ENCODE results near the gene MCL1.
"Not testable (repeated sequence)": the region's sequence is repeated elsewhere in the genome, so short reads cannot be mapped to it uniquely, and the experiment has no call there.

The MCL1 gene

DNA sequence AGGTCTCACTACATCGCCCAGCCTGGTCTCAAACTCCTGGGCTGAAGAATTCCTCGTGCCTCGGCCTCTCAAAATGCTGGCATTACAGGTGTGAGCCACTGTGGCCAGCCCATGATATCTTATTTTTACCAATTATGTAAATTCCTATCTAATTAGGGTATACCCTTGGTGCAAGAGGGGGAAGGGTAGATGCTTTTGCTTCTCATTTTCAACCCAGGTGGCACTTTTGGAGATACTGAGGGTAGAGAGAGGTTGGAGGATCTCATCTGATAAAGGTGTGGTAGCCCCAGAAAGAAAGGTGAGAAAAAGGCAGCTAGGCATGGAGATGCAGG, 32.6 kb upstream of the MCL1 start:
- ChIA-PET POLR2A (ENCODE audit: low non-redundant PET) (no interaction called here), CTCF (interaction anchor here (0.6 kb wide), 1 partner anchor 9 kb away, joined by 7 read pairs; no protein-coding TSS in a partner anchor)
- DNase-seq (ENCODE audit: low spot score), result no peak
- H3K27ac ChIP-seq, result peak overlapping the region; percentile 97
- TF ChIP-seq, protein P1, sequence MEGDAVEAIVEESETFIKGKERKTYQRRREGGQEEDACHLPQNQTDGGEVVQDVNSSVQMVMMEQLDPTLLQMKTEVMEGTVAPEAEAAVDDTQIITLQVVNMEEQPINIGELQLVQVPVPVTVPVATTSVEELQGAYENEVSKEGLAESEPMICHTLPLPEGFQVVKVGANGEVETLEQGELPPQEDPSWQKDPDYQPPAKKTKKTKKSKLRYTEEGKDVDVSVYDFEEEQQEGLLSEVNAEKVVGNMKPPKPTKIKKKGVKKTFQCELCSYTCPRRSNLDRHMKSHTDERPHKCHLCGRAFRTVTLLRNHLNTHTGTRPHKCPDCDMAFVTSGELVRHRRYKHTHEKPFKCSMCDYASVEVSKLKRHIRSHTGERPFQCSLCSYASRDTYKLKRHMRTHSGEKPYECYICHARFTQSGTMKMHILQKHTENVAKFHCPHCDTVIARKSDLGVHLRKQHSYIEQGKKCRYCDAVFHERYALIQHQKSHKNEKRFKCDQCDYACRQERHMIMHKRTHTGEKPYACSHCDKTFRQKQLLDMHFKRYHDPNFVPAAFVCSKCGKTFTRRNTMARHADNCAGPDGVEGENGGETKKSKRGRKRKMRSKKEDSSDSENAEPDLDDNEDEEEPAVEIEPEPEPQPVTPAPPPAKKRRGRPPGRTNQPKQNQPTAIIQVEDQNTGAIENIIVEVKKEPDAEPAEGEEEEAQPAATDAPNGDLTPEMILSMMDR (conservative IDR thresholded peaks at IDR 0.05; ENCODE audit: low read depth), result no peak

DNA sequence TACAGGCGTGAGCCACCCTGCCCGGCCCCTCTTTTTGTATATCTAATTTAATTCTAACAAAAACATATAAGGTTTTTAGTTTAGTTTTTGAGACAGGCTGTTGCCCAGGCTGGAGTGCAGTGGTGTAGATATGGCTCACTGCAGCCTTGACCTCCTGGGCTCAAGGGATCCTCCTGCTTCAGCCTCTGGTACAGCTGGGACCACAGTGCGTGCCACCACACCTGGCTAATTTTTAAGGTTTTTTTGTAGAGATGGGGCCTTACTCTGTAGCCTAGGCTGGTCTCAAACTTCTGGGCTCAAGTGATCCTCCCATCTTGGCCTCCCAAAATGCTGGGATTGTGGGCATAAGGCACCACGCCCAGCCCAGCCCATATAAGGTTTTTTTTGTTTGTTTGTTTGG, 31.2 kb upstream of the MCL1 start:
- H3K27ac ChIP-seq, result peak overlapping the region; percentile 97
- POLR2A ChIA-PET (ENCODE audit: low non-redundant PET), result no interaction called here
- no peak for DNase-seq (ENCODE audit: low spot score)
- CTCF ChIA-PET, result no interaction called here
- TF ChIP-seq, protein P1 (conservative IDR thresholded peaks at IDR 0.05; ENCODE audit: low read depth), result no peak

DNA sequence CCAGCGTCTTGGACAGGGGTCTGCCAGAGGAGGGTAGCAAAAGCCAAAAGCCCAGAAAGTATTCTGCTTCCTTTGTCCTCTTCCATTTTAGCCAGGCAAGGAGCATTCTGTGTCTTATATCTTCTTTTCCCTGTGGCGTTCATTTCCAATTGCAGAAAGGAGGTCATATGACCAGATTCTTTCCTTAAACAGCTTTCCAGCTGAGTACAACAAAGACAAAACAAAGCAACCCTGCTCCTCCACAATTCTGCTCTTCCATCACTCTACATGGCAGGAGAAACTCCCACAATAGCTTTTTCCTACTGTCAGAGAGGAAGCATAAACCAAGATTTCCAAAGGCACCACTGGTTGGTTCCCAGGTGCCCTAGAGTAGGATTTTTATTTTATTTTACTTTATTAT, 30.3 kb upstream of the MCL1 start:
- DNase-seq (ENCODE audit: low spot score), result no peak
- TF ChIP-seq, protein P1 (conservative IDR thresholded peaks at IDR 0.05; ENCODE audit: low read depth), result no peak
- CTCF ChIA-PET, result interaction anchor here (0.6 to 0.7 kb wide), 2 partner anchors 11 to 95 kb away, joined by 3 to 7 read pairs; no protein-coding TSS in a partner anchor
- H3K27ac ChIP-seq, result peak overlapping the region; percentile 97
- POLR2A ChIA-PET (ENCODE audit: low non-redundant PET), result interaction anchor here (1.2 kb wide), 1 partner anchor 30 kb away, joined by 3 read pairs; the partner anchor contains the start of gene MCL1

DNA sequence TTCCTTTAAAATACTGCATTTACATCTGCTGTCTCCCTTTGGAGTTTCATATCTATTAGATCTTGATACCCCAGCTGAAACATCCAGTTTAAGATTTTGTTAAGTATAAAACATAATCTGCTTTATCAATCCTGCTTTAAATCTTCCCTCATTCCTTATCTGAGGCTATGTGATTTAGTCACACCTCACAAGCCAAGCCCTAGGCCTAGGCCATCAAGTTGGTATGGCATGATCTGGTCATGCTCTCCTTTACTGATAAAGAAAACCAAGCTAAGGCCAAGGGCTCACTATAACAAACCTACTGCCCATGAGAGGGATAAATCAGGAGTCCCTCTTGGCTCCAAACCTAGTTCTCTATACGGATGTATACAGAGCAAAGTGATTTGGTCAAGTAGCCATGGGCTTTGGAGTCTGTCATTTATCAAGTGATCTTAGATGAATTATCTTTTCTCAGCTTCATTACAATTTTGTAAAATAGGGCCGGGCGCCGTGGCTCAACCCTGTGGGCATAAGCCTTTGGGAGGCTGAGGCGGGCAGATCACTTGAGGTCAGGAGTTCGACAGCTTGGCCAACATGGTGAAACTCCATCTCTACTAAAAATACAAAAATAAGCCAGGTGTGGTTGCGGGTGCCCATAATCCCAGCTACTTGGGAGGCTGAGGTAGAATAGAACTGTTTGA, 27.2 kb upstream of the MCL1 start:
- ChIA-PET CTCF (no interaction called here), POLR2A (ENCODE audit: low non-redundant PET) (no interaction called here)
- TF ChIP-seq, protein P1 (conservative IDR thresholded peaks at IDR 0.05; ENCODE audit: low read depth), result no peak
- H3K27ac ChIP-seq, result peak overlapping the region; percentile 64
- no peak for DNase-seq (ENCODE audit: low spot score)

DNA sequence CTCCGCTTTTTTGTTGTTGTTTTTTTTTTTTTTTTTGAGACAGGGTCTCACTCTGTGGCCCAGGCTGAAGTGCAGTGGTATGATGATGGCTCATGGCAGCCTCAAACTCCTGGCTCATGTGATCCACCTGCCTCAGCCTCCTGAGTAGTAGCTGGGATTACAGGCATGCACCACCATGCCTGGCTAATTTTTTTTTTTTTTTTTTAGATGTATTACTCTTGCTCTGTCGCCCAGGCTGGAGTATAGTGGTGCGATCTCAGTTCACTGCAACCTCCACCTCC, 26.0 kb upstream of the MCL1 start:
- DNase-seq (ENCODE audit: low spot score); POLR2A ChIA-PET (ENCODE audit: low non-redundant PET): not testable (repeated sequence)
- CTCF ChIA-PET, result interaction anchor here (0.6 to 0.7 kb wide), 2 partner anchors 15 to 495 kb away, joined by 4 to 5 read pairs; no protein-coding TSS in a partner anchor
- H3K27ac ChIP-seq, result peak overlapping the region; percentile 91

DNA sequence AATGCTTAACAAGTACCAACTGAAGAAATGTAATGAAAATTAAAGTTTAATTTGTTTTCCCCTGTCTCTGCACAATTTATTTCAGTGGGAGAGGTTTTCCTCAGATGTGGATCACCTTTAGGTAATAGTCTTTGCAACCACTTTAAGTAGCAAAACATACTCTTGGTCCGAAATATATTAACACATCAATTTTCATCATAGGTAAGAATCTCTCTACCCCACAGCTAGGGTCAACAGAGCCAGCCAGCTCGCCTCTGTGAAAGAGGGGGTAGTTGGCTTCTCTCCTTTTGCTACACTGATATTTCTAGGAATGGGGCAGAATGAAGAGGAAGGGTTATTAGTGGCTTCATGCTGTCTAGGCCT, 24.8 kb upstream of the MCL1 start:
- H3K27ac ChIP-seq, result peak overlapping the region; percentile 91; the same call in 1 of the 2 replicates
- POLR2A ChIA-PET (ENCODE audit: low non-redundant PET), result no interaction called here
- DNase-seq (ENCODE audit: low spot score), result no peak
- CTCF ChIA-PET, result no interaction called here
- TF ChIP-seq, protein P1 (conservative IDR thresholded peaks at IDR 0.05; ENCODE audit: low read depth), result no peak

DNA sequence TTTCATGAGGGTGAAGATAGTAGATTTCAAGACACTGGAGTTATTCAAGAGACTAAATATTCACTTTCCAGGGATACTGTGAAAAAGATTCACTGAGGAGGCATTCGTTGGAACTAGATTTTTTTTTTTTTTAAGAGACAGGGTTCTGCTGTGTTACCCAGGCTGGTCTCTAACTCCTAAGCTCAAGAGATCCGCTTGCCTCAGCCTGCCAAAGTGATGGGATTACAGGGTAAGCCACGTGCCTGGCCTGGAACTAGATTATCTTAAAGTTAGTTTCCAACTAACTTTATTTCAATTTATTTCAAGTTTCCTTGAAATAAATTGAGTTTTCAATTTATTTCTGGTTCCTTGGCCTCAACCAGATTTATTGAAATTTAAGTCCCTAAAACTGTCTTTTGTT, 24.3 kb upstream of the MCL1 start:
- TF ChIP-seq, protein P1 (conservative IDR thresholded peaks at IDR 0.05; ENCODE audit: low read depth), result no peak
- DNase-seq (ENCODE audit: low spot score), result no peak
- ChIA-PET POLR2A (ENCODE audit: low non-redundant PET) (no interaction called here), CTCF (interaction anchor here (0.6 kb wide), 1 partner anchor 24 kb away, joined by 4 read pairs; the partner anchor contains the start of gene MCL1)
- H3K27ac ChIP-seq, result no peak overlapping the region

DNA sequence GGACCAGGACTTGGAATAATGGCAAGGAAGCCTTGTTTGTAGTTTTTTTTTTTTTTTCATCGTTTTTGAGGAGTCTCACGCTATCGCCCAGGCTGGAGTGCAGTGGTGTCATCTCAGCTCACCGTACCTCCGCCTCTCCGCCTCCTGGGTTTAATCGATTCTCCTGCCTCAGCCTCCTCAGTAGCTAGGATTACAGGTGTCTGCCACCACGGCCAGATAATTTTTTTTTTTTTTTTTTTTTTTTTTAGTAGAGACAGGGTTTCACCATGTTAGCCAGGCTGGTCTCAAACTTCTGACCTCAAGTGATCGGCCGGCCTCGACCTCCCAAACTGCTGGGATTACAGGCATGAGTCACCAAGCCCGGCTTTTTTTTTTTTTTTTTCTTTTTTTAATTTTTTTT, 23.0 kb upstream of the MCL1 start:
- CTCF ChIA-PET, result interaction anchor here (0.6 kb wide), 1 partner anchor 474 kb away, joined by 3 read pairs; no protein-coding TSS in a partner anchor
- peak overlapping the region; percentile 51 for H3K27ac ChIP-seq
- DNase-seq (ENCODE audit: low spot score); POLR2A ChIA-PET (ENCODE audit: low non-redundant PET): not testable (repeated sequence)
